T-helper 2 cell treated with Interferon-gamma antibody and Interleukin-4, amounts not matched to agents 5 μg/mL and 100 μg/mL, for 36 hours (primary cell): Measurements from ENCODE around the gene PRMT5.

Experiments
- DNase-seq: peaks from one replicate; pipeline ENCODE4 v3.0.0; 2021; ENCODE audit warnings: low spot score
- H3K27ac Mint-ChIP-seq: one replicate; pipeline ENCODE4 v1.8.0; 2021; ENCODE audit warnings: mild to moderate bottlenecking, mixed read lengths
- H3K27me3 Mint-ChIP-seq: one replicate; pipeline ENCODE4 v1.8.0; 2021; ENCODE audit warnings: low read depth, mixed read lengths
- H3K36me3 Mint-ChIP-seq: one replicate; pipeline ENCODE4 v1.8.0; 2021; ENCODE audit warnings: low read depth, mixed read lengths
- H3K4me1 Mint-ChIP-seq: one replicate; pipeline ENCODE4 v1.8.0; 2021; ENCODE audit warnings: low read depth, mixed read lengths
- H3K4me3 Mint-ChIP-seq: one replicate; pipeline ENCODE4 v1.8.0; 2022; ENCODE audit warnings: mild to moderate bottlenecking, moderate library complexity, mixed read lengths
- H3K9me3 Mint-ChIP-seq: one replicate; pipeline ENCODE4 v1.8.0; 2021; ENCODE audit warnings: mixed read lengths

Gene PRMT5

GRCh38 chr14:22898302-22899090 lies 30.7 kb downstream of the PRMT5 start:
- DNase-seq: no peak
- peaks cover 25% of the 10 kb centered on the region for H3K36me3 Mint-ChIP-seq
- no peak overlapping the region for H3K27ac Mint-ChIP-seq
- H3K4me1 Mint-ChIP-seq: peaks cover 12% of the 10 kb centered on the region
- no peak overlapping the region for H3K4me3 Mint-ChIP-seq
- no peaks in the 10 kb centered on the region for H3K9me3 Mint-ChIP-seq
- no peaks in the 10 kb centered on the region for H3K27me3 Mint-ChIP-seq

DNA sequence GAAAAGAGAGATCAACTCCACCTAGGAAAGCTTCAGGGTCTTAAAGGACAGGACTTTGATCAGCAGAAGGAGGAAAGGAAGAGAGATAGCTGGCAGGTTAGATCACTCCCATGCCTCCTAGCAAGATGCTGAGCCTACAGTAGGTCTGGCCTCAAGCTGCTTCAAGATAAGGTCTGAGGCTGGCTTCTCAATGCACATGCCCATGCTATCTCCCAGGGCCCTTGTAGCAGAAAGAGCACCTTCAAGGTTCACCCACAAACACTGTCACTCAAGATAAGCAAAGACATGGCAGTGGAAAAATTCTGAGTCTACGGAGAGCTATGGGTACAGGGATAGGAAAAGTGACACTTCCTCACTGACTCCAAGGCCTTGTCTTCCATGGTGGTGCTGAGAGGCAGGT lies 31.8 kb downstream of the PRMT5 start:
- Mint-ChIP-seq H3K36me3 (peaks cover 23% of the 10 kb centered on the region), H3K4me1 (peaks cover 12% of the 10 kb centered on the region), H3K4me3 (no peak overlapping the region), H3K27me3 (no peaks in the 10 kb centered on the region), H3K27ac (no peak overlapping the region), H3K9me3 (no peaks in the 10 kb centered on the region)
- DNase-seq: no peak

DNA sequence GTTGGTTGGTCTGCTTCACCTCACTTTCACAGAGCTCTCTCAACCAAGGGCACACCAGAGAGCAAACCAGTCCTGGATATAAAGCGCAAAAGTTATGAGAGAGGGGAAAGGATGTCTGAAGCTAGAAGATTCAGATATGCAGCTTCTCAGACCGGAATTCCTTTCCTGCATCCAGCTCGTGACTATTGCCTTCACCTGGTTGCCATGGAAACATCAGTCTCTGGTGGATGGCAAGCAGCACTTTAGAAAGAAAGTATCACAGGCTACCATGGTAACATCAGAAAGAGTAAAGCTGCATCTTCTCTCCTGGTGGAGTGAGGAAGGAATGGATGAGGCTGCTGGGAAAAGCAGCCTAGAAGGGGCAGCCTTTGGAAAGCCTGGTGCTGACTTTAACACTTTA lies 32.4 kb downstream of the PRMT5 start:
- peaks cover 12% of the 10 kb centered on the region for H3K4me1 Mint-ChIP-seq
- H3K4me3 Mint-ChIP-seq: no peak overlapping the region
- peaks cover 17% of the 10 kb centered on the region for H3K36me3 Mint-ChIP-seq
- no peak overlapping the region for H3K27ac Mint-ChIP-seq
- H3K9me3 Mint-ChIP-seq: no peaks in the 10 kb centered on the region
- DNase-seq: no peak
- no peaks in the 10 kb centered on the region for H3K27me3 Mint-ChIP-seq

- H3K4me1 Mint-ChIP-seq: peaks cover 12% of the 10 kb centered on the region
- H3K36me3 Mint-ChIP-seq: peaks cover 13% of the 10 kb centered on the region
- H3K27me3 Mint-ChIP-seq: no peaks in the 10 kb centered on the region
- H3K9me3 Mint-ChIP-seq: no peaks in the 10 kb centered on the region
- no peak overlapping the region for H3K4me3 Mint-ChIP-seq
- H3K27ac Mint-ChIP-seq: no peak overlapping the region
- DNase-seq: no peak
Observed at GRCh38 chr14:22896356-22896755, 32.8 kb downstream of the PRMT5 start.

DNA sequence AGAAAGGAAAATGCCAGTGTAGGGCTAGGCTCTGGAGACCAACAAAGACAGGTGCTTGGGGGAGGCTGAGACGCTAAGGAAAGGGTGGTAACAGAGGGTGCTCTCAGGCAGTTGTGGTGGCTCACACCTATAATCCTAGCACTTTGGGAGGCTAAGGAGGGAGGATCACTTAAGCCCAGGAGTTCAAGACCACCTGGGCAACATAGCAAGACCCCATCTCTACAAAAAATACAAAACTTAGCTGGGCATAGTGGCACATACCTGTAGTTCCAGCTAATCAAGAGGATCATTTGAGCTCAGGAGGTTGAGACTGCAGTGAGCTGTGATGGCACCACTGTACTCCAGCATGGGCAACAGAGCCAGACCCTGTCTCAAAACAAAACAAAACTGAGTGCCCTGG lies 33.8 kb downstream of the PRMT5 start:
- Mint-ChIP-seq H3K36me3 (peaks cover 7% of the 10 kb centered on the region), H3K4me3 (no peak overlapping the region), H3K9me3 (no peaks in the 10 kb centered on the region), H3K27ac (no peak overlapping the region), H3K27me3 (no peaks in the 10 kb centered on the region), H3K4me1 (peaks cover 7% of the 10 kb centered on the region)
- DNase-seq: no peak

GRCh38 chr14:22893706-22894105 lies 35.5 kb downstream of the PRMT5 start:
- no peak for DNase-seq
- Mint-ChIP-seq H3K36me3 (peaks cover 8% of the 10 kb centered on the region), H3K27me3 (no peaks in the 10 kb centered on the region), H3K27ac (no peak overlapping the region), H3K4me1 (peaks cover 11% of the 10 kb centered on the region), H3K9me3 (no peaks in the 10 kb centered on the region), H3K4me3 (no peak overlapping the region)

DNA sequence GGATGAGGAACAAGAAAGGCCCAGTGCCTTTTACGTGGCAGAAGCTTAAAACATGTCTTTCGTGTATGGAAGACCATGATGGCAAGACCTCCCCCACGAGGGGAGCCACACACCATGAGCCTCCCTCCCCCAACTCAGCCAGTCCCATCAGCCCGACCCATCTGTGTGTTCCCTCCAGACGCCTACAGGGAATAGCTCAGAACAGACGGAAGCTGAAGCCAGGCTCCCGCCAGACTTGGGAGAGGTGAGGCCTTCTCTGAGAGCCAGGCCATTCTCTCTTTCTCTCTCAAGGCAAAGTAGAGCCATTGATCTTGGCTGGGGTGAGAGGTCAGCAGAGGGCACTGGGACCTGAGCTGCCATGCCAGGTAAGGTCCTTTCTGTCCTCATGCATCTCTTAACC lies 36.7 kb downstream of the PRMT5 start:
- no peak overlapping the region for H3K4me3 Mint-ChIP-seq
- no peaks in the 10 kb centered on the region for H3K27me3 Mint-ChIP-seq
- no peak for DNase-seq
- H3K4me1 Mint-ChIP-seq: peaks cover 15% of the 10 kb centered on the region
- no peaks in the 10 kb centered on the region for H3K9me3 Mint-ChIP-seq
- H3K36me3 Mint-ChIP-seq: peaks cover 6% of the 10 kb centered on the region
- no peak overlapping the region for H3K27ac Mint-ChIP-seq

DNA sequence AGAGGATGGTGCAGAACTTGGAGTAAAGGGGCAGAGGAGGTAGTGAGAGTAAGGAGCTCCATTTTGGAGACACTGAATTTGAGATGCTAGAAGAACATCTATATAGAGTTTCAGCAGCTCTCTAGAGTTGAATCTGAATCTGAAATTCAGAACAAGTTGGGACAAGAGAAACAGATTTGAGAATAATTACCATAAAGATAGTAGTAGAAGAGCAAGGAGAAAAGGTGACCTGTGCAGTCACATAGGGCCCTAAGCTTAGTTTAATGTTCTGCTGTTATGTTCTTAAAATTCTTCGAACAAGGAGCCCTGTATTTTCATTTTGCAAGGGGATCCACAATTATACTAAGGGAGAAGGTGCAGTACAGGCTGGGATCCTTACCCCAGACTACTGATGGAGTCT lies 38.8 kb downstream of the PRMT5 start:
- Mint-ChIP-seq H3K9me3 (no peaks in the 10 kb centered on the region), H3K36me3 (peaks cover 6% of the 10 kb centered on the region), H3K4me3 (no peak overlapping the region), H3K27ac (no peak overlapping the region), H3K27me3 (peaks cover 7% of the 10 kb centered on the region), H3K4me1 (peaks cover 24% of the 10 kb centered on the region)
- no peak for DNase-seq

DNA sequence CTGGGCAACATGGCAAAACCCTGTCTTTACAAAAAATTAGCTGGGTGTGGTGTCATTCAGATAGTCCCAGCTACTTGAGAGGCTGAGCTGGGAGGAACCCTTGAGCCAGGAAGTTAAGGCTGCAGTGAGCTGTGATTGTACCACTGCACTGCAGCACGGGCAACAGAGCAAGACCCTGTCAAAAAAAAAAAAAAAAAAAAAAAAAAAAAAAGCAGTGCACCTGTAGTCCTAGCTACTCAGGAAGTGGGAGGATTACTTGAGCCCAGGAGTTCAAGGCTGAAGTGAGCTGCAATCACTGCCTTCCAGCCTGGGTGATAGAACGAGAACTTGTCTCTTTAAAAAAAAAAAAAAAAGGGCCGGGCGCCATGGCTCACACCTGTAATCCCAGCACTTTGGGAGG lies 40.5 kb downstream of the PRMT5 start:
- Mint-ChIP-seq H3K27me3 (peaks cover 12% of the 10 kb centered on the region), H3K4me3 (no peak overlapping the region), H3K4me1 (peaks cover 24% of the 10 kb centered on the region), H3K27ac (no peak overlapping the region), H3K36me3 (peaks cover 3% of the 10 kb centered on the region), H3K9me3 (no peaks in the 10 kb centered on the region)
- no peak for DNase-seq

DNA sequence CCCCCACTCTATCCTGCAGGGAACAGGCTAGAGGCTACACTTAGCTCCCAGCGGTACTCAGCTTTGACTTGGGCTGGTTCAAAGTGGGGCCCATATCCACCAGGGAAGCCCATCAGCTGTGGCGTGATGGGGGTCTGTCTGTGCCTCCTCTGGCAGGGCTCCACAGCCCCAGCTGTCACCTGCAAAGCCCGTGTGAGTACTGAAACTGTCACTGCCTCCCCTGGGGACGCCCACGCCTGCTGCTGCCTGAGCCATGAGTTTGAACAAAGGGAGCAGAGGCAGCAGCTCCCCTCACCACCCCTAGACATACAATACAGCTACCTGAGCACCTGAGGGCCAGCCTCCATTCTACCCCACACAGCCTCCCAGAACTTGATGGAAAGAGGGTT lies 41.2 kb downstream of the PRMT5 start:
- Mint-ChIP-seq H3K27me3 (peaks cover 14% of the 10 kb centered on the region), H3K4me1 (peaks cover 24% of the 10 kb centered on the region), H3K27ac (no peak overlapping the region), H3K4me3 (peak overlapping the region; percentile 93), H3K36me3 (peaks cover 3% of the 10 kb centered on the region), H3K9me3 (no peaks in the 10 kb centered on the region)
- peak; percentile 24 for DNase-seq

DNA sequence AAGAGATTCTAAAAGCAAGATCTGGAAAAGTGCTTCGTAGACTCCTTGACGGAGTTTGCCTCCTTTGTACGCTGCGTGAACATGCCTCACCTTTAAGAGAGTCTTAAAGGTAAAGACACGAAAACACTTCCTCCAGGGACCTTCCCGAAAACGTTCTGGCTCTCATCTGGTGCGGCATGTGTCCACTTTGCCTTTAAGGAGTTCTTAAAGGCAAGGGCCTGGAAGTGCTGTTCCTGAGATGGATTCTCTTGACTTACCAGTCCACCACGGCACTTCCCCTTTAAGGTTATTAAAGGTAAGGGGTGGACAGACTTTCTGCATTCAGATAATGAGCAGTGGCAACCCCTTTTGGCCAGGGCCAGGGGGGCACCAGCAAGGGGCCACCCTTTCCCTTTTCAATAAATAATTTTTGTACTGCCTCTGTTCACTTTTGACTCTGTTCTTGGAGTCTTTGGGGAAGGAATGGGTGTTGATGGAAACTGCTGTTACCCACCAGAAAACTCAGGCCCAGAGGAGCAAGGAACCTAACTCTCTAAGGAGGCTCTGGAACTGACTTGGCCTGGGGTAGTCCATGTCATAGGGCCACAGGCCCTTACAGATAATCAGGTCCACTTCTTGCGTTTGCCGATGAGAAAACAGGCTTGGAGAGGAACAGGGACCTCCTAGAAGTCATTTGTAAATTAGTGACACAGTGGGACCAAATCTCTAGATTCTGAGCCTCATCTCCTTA lies 41.8 kb downstream of the PRMT5 start:
- H3K4me1 Mint-ChIP-seq: peaks cover 24% of the 10 kb centered on the region
- no peaks in the 10 kb centered on the region for H3K9me3 Mint-ChIP-seq
- H3K27ac Mint-ChIP-seq: peak overlapping the region; percentile 89
- DNase-seq: peak; percentile 23
- peak overlapping the region; percentile 93 for H3K4me3 Mint-ChIP-seq
- peaks cover 14% of the 10 kb centered on the region for H3K27me3 Mint-ChIP-seq
- H3K36me3 Mint-ChIP-seq: peaks cover 3% of the 10 kb centered on the region

GRCh38 chr14:22886500-22887259 lies 42.5 kb downstream of the PRMT5 start:
- H3K4me3 Mint-ChIP-seq: peak overlapping the region; percentile 93
- peaks cover 24% of the 10 kb centered on the region for H3K4me1 Mint-ChIP-seq
- peaks cover 14% of the 10 kb centered on the region for H3K27me3 Mint-ChIP-seq

GRCh38 chr14:22885975-22886374 lies 43.2 kb downstream of the PRMT5 start:
- Mint-ChIP-seq H3K36me3 (peaks cover 3% of the 10 kb centered on the region), H3K9me3 (no peaks in the 10 kb centered on the region), H3K27ac (peak overlapping the region; percentile 74), H3K4me3 (peak overlapping the region; percentile 69), H3K4me1 (peaks cover 24% of the 10 kb centered on the region), H3K27me3 (peaks cover 14% of the 10 kb centered on the region)
- no peak for DNase-seq

More at GRCh38 chr14:22886500-22887259, 42.5 kb downstream of the PRMT5 start:
- peak overlapping the region; percentile 89 for H3K27ac Mint-ChIP-seq
- no peaks in the 10 kb centered on the region for H3K9me3 Mint-ChIP-seq
- DNase-seq: peak; percentile 69
- H3K36me3 Mint-ChIP-seq: peaks cover 3% of the 10 kb centered on the region
